Measurements from ENCODE around the gene NECAB3.
"Not testable (repeated sequence)": the region's sequence is repeated elsewhere in the genome, so short reads cannot be mapped to it uniquely, and the experiment has no call there.

The NECAB3 gene, protein sequence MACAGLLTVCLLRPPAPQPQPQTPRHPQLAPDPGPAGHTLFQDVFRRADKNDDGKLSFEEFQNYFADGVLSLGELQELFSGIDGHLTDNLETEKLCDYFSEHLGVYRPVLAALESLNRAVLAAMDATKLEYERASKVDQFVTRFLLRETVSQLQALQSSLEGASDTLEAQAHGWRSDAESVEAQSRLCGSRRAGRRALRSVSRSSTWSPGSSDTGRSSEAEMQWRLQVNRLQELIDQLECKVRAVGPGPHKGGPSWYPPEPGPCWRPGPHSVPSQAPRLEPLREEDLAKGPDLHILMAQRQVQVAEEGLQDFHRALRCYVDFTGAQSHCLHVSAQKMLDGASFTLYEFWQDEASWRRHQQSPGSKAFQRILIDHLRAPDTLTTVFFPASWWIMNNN

DNA sequence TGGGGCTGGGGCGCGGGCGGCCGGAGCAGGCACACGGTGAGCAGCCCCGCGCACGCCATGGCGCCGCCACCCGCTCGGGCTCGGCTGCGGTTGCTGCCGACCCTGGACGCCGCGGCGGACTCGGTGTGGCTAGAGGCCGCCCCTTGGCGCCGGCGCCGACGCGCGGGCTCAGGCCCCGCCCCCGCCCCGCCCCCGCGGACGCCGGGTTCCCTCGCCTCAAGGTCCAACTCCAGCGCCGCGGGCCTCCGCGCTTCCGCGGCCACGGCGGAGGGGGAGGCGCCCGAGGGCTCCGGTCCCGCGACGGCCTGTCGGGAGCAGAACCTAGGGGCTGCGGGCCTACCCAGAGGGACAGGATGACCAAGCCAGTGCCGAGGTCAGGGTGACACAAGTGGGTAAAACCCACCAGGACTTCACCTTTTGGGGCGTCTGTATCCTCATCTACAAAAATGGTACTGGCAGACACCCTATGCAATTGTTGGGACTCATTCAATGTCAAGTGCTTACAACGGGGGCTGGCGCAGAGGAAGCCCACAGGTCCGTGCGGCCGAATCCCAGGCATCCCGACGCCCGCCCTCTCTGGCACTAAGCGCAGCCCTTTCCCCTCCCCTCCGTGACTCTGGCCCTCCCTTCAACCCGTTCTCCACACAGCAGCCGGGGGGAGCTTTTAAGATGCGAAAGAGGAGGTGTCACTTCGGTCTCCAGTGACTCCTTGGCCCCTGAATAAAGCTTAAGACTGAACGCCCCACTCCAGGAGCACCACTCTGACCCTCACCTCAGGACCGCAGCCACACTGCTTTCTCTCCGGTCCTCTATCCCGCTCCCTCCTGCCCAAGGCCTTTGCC is at the start of gene NECAB3:
Gene NECAB3, minus strand, starts transcription at position 135 of the 842 bp plus-strand sequence. Its CDS starts 76 bp downstream, at position 59.
- FAIRE-seq, result no peak

DNA sequence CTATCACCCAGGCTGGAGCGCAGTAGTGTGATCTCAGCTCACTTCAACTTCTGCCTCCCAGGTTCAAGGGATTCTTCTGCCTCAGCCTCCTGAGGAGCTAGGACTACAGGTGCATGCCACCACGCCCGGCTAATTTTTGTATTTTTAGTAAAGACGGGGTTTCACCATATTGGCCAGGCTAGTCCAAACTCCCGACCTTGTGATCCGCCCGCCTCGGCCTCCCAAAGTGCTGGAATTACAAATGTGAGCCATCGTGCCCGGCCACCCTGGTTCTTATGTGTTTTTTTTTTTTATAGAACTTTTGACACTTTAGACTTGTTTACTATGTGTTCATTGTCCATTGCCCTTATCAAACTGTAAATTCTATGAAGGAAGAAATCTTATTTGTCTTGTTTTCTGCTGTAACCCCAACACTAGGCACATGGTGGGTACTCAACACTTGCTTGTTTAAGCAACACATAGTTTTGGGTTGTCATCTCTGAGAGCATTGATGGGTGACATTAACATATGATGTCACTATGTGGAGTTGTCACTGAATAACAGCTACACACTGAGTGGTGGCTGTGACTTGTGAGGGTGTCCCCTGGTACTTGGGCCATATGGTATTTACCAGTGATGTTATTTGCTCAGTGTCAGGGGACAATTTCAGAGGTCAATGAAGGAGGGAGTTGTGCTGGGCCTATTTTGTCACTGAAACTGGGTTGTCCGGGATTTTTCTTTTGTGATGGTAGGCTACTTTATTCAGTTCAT is 47.3 kb upstream of the NECAB3 start:
- no peak for FAIRE-seq

DNA sequence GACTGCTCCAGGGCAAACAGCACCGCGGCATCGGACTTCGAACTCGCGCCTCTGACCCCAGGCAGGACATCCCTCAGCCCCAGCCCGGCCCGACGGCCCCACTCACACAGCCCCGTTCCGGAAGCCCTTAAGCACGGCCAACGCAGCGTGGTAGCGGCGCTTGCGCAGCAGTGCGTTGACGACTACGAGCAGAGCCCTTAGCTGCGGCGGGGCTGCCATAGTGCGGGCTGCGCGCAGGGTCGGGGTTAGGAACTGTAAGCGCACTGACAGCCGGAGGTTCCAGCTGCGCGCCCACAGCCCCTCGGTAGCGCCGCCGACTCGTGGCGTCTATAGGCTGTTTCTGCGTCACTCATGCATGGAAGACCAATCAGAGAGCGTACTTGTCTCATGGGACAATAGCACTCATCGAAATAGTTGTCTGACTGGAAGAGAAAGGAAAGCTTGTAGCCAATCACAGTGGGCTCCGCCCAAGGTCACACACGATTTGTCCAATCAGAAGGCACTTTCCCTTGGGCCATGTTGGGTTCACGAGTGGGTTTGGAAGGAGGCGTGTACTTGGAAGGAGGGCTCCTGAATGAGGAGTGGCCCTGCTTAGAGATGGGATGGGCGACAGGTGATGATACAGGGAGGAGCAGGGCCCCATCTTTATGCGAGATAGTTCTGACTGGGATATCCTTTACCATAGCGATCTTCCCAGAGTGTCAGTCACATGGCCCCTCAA is 45.9 kb upstream of the NECAB3 start, which contains the start of gene PXMP4:
Gene PXMP4, minus strand, starts transcription at position 322 of the 721 bp plus-strand sequence. Its CDS starts 103 bp downstream, at position 219.
- peak; percentile 41 for FAIRE-seq

DNA sequence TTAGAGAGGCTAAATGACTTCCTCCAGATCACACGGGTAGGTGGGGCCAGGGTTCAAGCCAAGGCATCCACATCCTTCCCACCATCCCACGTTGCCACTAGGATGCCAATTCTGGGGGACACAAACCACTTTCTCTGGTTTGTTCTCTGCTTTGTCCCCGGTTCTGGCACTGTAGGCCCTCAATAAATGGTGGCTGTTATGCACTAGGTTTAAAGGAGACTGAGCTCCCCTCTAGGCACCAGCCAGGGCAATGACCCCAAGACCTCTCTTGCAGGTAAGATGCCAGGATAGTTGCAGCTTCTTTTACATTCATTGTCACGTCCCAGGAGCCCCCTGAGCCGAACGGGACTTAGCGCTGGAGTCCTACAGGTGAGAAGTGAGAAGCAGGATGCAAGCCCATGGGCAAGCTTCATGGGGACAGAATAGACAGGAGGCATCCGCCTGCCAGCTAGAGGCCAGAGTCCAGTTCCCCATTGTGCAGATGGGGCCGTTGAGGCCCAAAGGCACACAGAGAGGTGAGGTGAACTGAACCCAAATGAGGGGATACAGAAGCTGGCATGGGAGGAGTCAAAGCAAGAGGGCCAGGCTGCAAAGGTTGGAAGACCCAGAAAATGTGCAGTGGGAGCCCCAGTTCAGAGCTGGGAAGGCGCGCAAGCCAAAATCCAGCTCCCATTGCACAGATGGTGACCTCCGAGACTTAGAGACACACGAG is 45.2 kb upstream of the NECAB3 start:
- no peak for FAIRE-seq

DNA sequence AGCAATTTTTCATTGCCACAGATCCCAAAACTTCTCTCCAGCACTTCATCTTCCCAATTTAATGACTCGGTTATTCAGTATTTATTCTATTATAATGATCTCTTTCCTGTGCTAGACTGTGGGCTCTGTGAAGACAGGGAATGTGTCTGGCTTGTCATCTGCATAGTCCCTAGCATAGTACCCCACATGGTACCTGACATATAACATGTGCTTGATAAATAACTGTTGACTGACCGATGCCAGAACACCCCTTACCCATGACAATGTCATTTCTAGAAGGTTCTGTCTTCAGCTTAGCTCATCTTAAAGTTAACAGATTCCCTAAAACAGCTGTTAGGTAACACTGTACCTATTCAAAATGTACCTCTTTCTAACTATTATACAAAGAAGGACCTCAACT is 42.3 kb upstream of the NECAB3 start:
- no peak for FAIRE-seq

DNA sequence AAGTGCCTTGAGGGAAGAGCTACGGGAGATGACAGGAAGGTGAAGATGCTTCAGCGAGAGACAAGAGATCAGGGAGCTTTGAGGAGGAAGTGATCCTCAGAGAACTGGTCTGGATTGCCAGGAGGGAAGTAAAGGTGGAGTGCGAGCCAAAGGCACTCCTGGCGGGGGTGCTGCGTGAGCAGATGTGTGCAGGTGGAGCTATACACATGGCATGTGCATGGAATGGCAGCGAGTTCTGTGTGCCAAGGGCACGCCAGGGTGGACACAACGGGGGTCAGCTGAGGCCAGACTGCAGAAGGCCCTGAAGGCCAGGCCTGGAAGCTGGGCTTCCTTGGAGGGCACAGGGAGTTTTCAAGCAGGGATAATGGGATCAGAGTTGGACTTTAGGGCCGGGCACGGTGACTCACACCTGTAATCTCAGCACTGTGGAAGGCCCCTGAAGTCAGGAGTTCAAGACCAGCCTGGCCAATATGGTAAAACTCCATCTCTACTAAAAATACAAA is 39.7 kb upstream of the NECAB3 start:
- FAIRE-seq, result no peak

DNA sequence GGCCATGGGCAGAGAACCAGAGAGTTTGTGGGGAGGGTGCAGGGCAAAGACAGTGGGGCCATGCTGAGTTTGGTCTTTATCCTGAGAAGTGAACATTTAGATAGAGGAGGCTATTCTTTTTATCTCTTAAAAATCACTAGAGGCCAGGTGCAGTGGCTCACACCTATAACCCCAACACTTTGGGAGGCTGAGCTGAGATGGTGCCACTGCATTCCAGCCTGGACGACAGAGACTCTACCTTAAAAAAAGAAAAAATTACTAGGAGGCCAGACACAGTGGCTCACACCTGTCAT is 37.2 kb upstream of the NECAB3 start:
- no peak for FAIRE-seq

DNA sequence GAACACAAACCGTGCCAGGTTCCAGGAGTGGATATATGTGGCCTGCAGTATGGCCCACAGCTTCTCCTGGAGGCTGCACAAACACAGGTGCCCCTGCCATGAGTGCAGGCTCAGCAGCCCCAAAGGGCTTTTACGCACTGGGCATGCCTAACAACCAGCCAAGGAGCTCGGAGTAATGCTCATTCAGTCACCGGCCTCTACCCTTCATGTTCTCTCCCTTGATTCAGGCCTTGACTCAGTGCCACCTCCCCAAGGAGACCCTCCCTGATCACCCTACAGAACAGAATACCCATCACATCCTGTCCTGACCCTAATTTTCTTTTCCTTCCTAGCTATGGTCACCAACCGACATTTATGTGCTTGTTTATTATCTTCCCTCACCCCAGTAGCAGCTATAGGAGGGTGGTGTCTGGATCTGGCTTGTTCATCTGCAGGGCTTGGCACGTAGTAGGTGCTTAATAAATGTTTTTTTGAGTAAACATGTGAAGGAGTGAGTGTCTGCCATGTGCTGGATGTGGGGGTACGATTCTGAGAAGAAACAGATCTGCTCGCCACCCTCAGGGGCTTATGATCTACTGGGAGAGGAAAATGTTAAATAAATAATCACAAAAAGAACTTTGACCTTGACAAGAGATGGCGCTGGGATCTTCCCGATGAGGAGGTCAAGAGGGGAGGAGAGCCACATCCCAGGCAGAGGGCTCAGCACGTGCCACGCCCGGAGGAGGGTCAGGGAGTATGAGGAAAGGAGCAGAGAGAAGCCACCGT is 36.6 kb upstream of the NECAB3 start:
- FAIRE-seq, result no peak

DNA sequence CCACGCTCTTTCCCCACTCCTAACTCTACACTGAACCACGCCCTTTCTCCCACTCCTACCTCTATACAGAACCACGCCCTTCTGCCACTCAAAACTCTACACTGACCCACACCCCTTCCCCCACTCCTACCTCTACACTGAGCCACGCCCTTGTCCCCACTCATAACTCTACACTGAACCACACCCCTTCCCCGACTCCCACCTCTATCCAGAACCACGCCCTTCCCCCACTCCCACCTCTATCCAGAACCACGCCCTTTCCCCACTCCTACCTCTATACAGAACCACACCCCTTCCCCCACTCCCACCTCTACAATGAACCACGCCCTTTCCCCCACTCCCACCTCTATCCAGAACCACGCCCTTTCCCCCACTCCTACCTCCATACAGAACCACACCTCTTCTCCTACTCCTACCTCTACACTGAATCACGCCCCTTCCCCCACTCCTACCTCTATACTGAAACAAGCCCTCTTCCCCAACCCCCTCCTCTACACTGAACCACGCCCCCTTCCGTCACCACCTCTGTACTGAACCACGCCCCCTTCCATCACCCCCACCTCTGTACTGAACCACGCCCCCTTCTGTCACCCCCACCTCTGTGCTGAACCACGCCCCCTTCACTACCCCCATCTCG is 35.8 kb upstream of the NECAB3 start:
- FAIRE-seq, result no peak

DNA sequence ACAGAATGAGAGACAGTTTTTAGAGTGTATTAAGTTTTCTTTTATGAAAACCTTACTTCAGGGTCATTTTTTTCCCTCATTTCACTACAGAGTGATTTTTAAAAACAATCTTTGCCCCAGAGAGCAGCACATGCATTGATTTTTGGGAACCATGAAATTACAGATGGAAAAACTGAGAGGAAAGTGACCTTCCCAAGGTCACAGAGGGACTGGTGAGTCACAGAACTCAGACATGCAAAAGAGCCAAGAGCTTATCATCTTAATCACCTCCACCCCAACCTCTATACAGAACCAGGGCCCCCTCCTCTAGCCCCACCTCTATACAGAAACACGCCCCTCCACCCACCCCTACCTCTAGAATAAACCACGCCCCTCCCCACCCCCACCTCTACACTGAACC is 35.2 kb upstream of the NECAB3 start:
- no peak for FAIRE-seq

DNA sequence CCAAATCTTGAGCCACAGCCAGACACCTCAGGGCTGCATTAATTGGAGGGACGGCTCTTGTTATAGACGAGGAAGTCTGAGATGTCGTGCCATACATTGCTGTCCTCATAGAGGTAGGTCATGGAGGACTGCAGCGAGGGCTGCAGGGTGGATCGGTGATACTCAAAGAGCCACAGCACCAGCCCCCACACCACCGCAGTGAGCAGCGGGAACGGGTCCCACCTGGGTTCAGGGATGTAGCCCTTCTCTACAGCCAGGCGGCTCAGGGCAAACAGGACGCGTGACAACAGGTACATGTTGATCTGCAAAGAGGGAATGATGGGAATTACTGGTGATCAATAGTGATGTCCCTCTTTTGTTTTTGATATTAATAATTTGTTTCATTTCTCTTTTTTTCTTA is 33.4 kb upstream of the NECAB3 start:
- no peak for FAIRE-seq

DNA sequence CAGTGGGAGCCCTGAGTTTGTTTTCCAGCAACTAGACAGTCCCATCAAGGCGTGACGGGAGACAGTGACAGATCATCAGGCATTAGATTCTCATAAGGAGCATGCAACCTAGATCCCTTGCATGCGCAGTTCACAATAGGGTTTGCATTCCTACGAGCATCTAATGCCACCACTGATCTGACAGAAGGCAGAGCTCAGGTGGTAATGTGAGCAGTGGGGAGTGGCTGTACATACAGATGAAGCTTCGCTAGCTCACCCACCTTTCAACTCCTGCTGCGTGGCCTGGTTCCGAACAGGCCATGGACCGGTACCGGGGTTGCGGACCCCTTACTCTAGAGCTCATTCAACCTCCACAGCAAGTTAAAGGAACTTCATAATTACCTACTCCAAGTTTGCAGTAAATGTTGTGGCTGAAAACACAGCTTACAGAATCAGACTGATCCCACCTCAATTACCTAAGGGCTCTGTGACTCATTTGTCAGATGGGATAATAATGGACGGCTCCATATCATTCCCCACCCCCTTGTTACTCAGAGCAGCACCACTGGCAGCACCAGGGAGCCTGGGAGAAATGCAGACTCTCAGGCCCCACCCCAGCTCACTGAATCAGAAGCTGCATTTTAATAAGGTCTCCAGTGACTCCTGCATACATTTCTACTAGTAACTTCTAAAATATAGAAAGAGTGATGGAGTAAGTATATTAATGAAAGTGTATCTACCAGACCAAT is 30.1 kb upstream of the NECAB3 start:
- no peak for FAIRE-seq

DNA sequence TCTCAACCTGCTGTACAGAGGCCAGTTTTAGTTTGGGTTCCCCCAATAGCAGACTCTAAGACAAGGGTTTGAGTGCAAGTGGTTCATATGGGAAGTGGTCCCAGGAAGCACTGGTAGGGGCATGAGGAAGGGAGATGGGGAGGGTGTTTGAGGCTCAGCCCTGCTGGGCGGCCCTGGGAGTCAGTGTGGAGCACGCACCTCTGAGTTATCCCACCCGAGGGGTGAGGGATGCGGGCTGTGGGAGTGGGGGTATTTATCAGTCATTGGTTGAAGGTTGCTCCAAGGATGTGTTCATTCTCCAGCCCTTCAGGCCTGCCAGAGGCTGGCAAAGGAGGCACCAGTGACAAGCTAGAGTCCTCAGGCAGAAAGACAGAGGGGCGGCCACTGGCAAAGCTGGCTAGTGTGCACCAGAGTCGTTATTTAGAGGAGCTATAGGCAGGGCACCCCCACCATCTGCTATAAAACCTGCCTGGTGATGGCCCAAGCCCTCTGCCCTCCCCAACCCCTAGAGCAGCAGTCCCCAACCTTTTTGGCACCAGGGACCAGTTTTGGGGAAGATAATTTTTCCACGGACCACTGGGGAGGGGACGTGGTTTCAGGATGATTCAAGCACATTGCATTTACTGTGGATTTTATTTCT is 29.4 kb upstream of the NECAB3 start:
- FAIRE-seq, result no peak

DNA sequence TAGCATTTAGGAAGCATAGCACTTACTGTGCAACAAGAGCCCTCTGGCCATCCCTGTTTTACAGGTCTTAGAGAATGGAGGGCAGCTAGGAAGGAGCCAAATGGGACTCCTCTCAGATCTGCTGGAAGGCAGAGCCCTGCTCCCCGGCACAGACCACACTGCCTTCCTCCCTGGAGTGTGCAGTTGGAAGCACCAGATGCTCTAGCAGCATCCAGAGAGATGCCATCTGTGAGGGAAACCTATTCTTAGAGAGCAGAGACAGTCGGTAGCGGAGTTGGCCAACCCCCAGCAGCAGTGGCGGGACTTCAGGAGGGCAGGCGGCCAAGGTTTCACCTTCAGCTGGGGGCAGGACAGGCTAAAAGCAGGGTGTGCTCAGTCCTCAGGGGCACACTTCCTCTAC is 28.6 kb upstream of the NECAB3 start:
- no peak for FAIRE-seq

DNA sequence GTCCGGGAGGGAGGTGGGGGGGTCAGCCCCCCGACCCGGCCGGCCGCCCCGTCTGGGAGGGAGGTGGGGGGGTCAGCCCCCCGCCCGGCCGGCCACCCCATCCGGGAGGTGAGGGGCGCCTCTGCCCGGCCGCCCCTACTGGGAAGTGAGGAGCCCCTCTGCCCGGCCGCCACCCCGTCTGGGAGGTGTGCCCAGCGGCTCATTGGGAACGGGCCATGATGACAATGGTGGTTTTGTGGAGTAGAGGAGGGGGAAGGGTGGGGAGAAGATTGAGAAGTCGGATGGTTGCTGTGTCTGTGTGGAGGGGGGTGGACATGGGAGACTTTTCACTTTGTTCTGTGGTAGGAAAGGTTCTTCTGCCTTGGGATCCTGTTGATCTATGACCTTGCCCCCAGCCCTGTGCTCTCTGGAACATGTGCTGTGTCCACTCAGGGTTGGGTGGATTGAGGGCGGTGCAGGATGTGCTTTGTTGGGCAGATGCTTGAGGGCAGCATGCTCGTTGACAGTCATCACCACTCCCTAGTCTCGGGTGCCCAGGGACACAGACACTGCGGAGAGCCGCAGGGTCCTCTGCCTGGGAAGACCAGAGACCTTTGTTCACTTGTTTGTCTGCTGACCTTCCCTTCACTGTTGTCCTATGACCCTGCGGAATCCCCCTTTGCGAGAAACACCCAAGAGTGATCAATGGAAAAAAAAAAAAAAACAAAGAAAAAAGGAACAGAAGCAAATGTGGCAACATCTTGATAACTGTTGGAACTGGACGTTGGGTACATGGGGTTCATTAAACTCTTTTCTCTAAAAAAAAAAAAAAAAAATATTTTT is 27.6 kb upstream of the NECAB3 start:
- no peak for FAIRE-seq

DNA sequence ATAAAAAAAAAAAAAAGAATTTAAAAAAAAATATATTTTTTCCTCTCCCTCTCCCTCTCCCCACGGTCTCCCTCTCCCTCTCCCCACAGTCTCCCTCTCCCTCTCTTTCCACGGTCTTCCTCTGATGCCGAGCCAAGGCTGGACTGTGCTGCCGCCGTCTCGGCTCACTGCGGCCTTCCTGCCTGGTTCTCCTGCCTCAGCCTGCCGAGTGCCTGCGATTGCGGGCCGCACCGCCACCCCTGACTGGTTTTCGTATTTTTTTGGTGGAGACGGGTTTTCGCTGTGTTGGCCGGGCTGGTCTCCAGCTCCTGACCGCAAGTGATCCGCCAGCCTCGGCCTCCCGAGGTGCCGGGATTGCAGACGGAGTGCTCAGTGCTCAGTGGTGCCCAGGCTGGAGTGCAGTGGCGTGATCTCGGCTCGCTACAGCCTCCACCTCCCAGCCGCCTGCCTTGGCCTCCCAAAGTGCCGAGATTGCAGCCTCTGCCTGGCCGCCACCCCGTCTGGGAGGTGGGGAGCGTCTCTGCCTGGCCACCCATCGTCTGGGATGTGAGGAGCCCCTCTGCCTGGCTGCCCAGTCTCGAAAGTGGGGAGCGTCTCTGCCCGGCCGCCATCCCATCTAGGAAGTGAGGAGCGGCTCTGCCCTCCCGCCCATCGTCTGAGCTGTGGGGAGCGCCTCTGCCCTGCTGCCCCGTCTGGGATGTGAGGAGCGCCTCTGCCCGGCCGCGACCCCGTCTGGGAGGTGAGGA is 26.6 kb upstream of the NECAB3 start:
- FAIRE-seq, result not testable (repeated sequence)

DNA sequence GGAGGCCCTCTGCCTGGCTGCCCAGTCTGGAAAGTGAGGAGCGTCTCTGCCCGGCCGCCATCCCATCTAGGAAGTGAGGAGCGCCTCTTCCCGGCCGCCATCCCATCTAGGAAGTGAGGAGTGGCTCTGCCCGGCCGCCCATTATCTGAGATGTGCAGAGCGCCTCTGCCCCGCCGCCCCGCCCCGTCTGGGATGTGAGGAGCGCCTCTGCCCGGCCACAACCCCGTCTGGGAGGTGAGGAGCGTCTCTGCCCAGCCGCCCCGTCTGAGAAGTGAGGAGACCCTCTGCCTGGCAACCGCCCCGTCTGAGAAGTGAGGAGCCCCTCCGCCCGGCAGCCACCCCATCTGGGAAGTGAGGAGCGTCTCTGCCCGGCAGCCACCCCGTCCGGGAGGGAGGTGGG is 24.7 kb upstream of the NECAB3 start:
- not testable (repeated sequence) for FAIRE-seq

DNA sequence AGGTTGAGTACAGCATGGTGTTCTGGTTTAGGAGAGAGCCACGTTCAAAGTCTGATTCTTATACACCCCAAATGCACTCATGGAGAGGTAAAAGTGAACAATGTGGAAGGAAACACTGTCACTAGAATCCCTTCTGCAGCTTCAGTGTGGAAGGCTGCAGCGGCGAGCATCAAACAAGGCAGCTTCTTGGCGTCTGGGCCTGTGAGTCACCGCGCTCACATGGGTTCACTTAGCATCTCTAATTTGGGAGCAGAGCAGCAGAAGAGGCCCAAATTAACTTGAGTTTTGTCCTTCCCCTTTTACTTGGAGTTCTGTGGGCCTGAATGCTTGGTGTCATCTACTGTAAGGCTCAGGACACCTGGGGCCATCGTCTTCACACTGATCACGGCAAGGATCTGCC is 22.9 kb upstream of the NECAB3 start:
- FAIRE-seq, result no peak

Measured in colon (tissue), 2 donors.